Activated CD4-positive, alpha-beta T cell treated with anti-CD3 and anti-CD28 coated beads for 24 hours (primary cell): ENCODE results near the gene SMIM10L2A.
"Not testable (repeated sequence)": the region's sequence is repeated elsewhere in the genome, so short reads cannot be mapped to it uniquely, and the experiment has no call there.

Experiments
- DNase-seq, 2 donors: peaks; one replicate each; pipeline ENCODE4 v3.0.0-alpha.2; 2020; ENCODE audit warnings: low read depth in 2 of 2

SMIM10L2A gene

GRCh38 chrX:135423173-135423864 lies 1.6 kb downstream of the SMIM10L2A start:
- DNase-seq = not testable (repeated sequence)

DNA sequence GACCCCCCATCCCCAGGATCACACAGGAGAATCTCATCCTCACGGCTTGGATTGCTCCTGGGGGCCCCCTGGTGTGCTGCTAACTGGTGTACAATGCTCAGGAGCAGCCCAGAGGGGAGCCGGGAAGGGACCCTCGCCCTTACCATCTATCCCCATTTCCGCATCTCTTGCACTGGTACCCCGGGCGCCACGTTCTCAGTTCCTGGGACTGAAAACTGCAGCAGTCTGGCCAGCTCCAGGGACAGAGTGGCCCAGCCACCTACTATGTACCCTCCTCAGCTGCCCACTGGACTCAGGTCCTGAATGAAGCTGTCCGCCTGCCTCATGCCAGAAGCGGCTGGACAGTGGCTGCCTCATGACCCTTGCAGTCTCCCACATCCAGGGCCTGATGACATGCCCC lies 2.7 kb downstream of the SMIM10L2A start:
- DNase-seq = no peak

GRCh38 chrX:135425026-135425965 lies 3.6 kb downstream of the SMIM10L2A start:
- no peak for DNase-seq

DNA sequence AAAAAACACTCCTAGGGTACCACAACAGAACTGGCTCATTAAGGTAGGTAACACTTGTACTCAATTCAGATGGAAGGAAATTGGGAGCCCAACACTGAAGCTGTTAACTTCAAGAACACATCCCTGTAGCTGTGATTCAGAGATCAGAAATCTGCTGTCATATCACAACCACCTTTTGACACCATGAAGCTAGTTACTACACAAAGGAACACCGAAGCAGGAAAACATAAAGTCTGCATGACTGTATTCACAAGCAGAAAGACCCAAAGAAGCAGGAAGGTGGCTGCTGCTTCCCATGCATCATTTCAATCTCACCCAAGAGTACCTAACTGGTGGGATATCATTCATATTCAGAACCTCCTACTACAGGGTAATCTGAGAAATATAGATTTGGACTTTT lies 7.7 kb downstream of the SMIM10L2A start:
- no peak for DNase-seq

- no peak for DNase-seq
Measured at GRCh38 chrX:135431886-135432285, 10.1 kb downstream of the SMIM10L2A start.

DNA sequence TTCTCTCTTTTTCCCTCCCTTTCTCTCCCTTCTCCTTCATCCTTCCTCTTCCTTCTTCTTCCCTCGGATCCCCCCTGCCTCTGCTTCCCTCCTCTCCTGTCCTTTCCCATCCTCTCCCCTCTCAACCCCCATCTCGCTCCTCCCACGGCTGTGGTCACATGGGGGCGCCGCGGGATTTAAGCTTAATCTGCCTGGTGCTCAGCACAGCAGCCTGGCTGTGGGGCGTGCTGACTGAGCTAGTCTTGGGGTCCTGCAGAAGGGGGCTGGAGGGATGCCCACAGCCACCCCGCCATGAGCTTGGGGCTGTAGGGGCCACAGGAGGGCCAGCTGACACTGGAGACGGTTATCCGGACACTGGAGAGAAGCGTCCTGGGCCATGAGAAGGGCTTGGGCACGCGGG lies 10.7 kb downstream of the SMIM10L2A start:
- no peak for DNase-seq

GRCh38 chrX:135432881-135433521 lies 11.3 kb downstream of the SMIM10L2A start:
- DNase-seq = no peak

DNA sequence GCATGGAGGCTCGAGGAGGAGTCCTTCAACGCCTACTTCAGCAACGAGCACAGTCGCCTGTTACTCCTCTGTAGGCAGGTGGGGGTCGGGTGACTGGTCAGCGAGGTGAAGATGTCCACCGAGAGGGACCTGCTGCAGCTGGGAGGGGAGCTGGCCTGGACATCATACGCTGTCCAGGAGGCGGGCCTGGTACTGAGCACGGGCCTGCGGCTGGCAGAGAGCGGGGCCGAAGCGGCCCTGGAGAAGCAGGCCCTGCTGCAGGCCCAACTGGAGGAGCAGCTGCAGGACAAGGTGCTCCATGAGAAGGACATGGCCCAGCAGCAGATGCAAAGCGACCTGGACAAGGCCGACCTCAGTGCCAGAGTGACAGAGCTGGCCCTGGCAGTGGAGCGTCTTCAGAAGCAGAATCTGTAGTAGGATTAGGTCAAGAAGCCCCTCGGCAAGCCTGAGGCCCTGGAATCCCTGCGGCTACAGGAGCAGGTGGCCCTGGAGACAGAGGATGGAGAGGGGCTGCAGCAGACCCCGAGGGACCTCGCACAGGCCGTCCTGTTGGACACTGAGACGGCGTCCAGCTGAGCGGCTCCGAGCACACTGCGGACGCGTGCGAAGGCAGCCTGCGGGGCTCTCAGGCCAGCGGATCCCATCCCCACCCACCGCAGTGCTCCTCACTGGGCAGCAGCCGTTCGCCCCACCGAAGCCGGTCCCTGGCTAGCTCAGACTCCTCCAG lies 11.9 kb downstream of the SMIM10L2A start:
- DNase-seq = no peak

- no peak for DNase-seq
Measured at GRCh38 chrX:135434258-135435138, 12.8 kb downstream of the SMIM10L2A start.

DNA sequence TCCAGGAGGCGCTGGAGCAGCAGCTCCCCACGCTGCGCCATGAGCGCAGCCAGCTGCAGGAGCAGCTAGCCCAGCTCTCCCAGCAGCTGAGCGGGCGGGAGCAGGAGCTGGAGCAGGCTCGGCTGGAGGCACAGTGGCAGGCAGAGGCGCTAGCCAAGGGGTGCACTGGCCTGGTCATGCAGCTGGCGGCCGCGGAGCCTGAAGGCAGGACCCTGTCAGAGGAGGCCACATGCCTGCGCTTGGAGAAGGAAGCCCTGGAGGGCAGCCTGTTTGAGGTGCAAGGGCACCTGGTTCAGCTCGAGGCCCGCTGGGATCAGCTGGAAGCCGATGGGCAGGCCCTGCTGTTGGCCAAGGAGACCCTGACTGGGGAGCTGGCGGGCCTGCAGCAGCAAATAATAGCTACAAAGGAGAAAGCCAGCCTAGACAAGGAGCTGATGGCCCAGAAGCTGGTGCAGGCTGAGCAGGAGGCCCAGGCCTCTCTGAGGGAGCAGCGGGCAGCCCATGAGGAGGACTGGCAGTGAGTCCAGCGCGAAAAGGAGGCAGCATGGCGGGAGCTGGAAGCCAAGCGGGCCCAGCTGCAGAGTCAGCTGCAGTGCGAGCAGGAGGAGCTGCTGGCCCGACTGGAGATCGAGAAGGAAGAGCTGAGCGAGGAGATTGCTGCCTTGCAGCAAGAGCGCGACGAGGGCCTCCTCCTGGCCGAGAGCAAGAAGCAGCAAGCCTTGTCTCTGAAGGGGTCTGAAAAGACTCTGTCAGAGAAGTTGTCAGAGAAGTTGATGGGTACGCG lies 13.6 kb downstream of the SMIM10L2A start:
- no peak for DNase-seq

- DNase-seq = no peak
Measured at GRCh38 chrX:135435933-135436332, 14.2 kb downstream of the SMIM10L2A start.

DNA sequence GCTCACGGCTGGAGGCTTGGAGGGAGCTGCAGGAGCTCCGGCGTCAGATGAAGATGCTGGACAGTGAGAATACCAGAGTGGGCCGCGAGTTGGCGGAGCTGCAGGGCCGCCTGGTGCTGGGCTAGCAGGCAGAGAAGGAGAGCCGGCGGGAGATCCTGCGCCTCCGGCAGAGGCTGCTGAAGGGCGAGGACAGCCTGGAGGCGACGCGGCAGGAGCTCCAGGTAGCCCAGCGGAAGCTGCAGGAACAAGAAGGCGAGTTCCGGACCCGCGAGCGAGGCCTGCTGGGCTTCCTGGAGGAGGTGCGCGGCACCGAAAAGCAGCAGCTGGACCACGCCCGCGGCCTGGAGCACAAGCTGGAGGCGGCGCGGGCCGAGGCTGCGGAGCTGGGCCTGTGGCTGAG lies 14.7 kb downstream of the SMIM10L2A start:
- no peak for DNase-seq

GRCh38 chrX:135436966-135437866 lies 15.5 kb downstream of the SMIM10L2A start:
- DNase-seq = no peak

- no peak for DNase-seq
Measured at GRCh38 chrX:135437867-135438733, 16.4 kb downstream of the SMIM10L2A start.

DNA sequence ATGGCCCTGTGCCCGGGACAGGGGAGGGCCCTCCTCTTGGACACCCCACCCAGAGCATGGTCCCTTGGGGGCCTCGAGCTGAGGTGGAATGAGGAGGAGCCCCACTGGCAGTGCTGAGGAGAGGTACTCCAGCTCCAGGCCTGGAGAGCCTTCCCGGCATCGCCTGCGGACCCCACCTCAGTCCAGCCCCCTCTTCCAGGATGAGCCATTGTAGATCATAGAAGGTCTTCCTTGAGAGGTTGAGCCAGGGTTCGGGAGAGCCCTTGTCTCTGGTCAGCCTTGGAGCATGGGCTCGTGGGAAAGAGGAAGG lies 16.9 kb downstream of the SMIM10L2A start:
- no peak for DNase-seq

- DNase-seq = no peak
Measured at GRCh38 chrX:135449637-135450550, 28.1 kb downstream of the SMIM10L2A start.

GRCh38 chrX:135453381-135453780 lies 31.6 kb downstream of the SMIM10L2A start:
- no peak for DNase-seq
